NAMALWA (cell line): ENCODE data around the gene CLUH.
A peak's percentile ranks its signal among the peaks of the same experiment; 100 is the strongest.

Experiments
- DNase-seq: peaks from one replicate; pipeline ENCODE4 v3.0.0-alpha.2; 2015; ENCODE audit warnings: low spot score

Gene CLUH, protein sequence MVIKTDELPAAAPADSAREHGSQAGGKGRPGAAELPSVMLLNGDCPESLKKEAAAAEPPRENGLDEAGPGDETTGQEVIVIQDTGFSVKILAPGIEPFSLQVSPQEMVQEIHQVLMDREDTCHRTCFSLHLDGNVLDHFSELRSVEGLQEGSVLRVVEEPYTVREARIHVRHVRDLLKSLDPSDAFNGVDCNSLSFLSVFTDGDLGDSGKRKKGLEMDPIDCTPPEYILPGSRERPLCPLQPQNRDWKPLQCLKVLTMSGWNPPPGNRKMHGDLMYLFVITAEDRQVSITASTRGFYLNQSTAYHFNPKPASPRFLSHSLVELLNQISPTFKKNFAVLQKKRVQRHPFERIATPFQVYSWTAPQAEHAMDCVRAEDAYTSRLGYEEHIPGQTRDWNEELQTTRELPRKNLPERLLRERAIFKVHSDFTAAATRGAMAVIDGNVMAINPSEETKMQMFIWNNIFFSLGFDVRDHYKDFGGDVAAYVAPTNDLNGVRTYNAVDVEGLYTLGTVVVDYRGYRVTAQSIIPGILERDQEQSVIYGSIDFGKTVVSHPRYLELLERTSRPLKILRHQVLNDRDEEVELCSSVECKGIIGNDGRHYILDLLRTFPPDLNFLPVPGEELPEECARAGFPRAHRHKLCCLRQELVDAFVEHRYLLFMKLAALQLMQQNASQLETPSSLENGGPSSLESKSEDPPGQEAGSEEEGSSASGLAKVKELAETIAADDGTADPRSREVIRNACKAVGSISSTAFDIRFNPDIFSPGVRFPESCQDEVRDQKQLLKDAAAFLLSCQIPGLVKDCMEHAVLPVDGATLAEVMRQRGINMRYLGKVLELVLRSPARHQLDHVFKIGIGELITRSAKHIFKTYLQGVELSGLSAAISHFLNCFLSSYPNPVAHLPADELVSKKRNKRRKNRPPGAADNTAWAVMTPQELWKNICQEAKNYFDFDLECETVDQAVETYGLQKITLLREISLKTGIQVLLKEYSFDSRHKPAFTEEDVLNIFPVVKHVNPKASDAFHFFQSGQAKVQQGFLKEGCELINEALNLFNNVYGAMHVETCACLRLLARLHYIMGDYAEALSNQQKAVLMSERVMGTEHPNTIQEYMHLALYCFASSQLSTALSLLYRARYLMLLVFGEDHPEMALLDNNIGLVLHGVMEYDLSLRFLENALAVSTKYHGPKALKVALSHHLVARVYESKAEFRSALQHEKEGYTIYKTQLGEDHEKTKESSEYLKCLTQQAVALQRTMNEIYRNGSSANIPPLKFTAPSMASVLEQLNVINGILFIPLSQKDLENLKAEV (N-terminal part only)

DNA sequence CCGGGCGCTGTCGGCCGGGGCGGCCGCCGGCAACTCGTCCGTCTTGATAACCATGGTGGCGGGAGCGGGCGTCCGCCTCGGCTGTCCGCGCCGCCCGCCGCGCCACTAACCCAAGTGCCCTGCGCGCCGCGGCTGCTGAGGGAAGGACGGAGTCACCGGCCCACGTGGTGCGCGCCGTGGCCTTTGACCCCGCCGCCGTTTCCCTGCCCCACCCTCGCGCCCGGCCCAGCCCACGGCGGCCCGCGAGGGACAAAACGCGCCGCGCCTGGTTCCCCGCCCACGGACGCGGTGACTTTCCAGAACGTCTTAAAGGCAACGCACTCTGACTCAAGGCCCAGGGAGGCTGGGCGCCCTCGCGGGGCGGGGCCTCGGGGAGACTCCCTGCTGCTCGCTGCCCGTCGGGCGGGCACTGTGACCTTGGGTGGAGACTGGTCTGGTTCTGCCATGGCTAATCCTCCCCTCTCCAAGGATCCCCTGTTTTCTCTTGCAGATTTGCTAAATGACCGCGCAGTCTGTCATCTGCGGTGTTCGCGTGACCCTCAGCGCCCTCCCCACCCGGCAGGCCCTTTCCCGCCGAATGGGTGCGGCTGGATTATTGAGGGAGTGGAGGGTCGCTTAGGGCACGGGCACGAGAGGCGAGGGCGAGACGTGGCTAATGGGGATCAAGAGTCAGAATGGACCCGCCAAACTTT lies at the start of gene CLUH:
Gene CLUH, minus strand, starts transcription at position 157 of the 692 bp plus-strand sequence. Its CDS starts 103 bp downstream, at position 54.
- DNase-seq, result peak; percentile 79

GRCh38 chr17:2758870-2759269 lies 47.3 kb upstream of the CLUH start:
- DNase-seq, result no peak

GRCh38 chr17:2755891-2756724 lies 44.5 kb upstream of the CLUH start:
- no peak for DNase-seq

DNA sequence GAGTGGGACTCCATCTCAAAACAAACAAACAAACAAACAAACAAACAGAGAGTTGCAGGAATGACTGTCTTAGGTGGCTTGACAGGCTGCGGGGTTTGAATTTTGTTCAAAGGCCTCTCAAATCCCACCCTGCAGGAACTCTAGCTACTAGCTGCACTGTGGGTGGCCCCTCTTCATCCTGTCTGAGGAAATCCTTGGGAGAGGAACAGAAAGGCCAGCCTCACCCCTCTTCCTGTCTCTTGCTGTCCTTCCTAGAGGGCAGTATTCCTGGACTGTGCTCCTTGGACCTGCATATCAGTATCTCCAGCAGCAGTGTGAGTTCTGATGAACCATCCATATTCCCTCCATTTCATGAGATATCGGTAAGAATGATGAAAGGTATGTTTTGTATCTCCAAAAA lies 39.9 kb upstream of the CLUH start:
- no peak for DNase-seq

DNA sequence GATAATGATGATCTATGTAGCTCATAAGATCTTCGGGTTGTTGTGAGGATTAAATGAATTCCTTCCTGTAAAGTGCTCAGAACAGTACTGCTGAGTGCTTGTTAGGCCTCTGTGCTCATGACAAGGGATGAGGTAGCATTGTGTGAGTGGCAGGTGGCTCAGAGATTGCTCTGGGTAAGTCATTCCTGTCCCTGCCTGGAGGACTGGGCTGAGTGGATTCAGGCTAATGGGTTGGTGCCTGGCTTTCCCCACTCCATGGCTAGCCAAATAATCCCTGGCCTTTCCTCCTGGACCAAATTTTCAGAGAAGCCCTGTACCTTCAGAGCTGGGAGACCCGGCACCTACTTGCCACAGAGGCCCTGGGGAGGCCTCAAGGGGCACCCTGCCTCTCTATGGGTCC lies 39.2 kb upstream of the CLUH start:
- DNase-seq, result no peak

DNA sequence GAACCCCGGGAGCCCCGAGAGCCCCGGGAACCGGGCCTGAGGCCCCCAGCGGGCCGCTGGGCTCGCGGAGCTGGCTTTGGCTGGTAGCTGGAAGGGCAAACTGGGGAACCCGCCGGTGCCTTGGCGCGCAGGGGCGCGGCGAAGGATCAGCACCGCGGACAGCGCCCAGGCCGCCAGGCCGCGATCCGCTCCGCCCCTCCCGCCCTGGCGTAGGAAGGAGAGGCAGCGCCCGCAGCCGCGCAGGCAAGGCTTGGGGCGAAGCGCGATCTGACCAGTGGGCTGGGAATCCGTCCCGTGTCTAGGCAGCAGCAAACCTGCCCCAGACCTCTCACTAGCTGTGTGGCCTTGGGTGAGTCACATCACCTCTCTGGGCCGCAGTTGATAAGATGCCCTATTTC lies 38.2 kb upstream of the CLUH start:
- no peak for DNase-seq

DNA sequence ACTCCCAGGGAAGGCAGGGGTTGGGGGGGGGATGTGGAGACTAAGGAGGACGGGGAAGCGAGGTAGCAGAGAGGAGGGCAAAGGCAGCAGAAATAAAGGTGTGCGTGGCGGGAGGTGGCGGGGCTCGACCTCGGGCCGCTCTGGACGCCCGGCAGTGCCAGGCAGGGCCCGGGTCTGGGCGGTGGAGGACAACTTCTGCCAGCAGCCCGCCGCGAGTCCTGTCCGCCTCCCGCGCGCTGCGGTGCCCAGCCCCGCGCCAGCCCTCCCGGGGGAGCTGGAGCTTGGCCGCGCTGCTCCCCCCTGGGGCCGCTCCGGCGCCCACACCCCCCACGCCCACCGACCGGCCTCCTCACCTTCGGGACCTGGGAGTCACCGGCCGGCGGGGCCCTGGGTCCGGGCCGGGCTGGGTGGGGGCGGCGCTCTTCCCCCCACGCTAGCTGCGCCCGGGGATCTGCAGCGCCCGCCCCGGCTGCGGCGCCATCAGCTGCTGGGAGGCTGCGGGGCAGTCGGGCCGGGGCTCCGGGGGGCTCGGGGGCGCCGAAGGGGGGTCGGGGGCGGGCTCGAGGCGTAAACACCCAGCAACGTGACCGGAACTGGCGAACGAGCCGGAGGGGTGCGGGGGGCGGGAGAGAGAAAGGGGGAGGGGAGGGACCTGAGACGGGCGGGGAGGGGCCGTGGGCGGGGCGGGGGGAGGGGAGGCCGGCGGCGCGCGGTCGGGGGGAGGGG lies 37.7 kb upstream of the CLUH start, which contains the start of gene CCDC92B:
Gene CCDC92B, minus strand, starts transcription at position 595 of the 726 bp plus-strand sequence. CDS start 14,507 bp downstream, outside the sequence.
- no peak for DNase-seq

GRCh38 chr17:2745317-2746037 lies 33.9 kb upstream of the CLUH start:
- DNase-seq, result no peak

DNA sequence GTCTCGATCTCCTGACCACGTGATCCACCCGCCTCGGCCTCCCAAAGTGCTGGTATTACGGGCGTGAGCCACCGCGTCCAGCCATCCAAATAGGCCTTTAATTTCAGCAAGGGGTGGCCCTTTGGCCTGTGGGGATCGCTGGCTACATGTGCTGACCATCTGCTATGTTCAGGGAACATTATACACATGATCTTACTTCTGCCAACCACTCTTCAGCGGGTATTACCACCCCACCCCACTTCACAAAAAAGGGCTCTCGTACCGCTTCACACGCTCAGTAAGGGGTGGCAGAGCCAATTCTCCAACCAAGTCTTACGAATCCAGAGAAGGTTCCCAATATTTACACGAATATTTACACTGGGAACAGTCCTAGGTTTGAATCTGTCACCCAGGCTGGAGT lies 26.1 kb upstream of the CLUH start:
- DNase-seq, result no peak

- no peak for DNase-seq
These were observed 25.4 kb upstream of the CLUH start for GRCh38 chr17:2736956-2737355.

GRCh38 chr17:2735896-2736295 lies 24.3 kb upstream of the CLUH start:
- no peak for DNase-seq

GRCh38 chr17:2734939-2735338 lies 23.4 kb upstream of the CLUH start:
- DNase-seq, result no peak

GRCh38 chr17:2731807-2732206 lies 20.2 kb upstream of the CLUH start:
- DNase-seq, result no peak

DNA sequence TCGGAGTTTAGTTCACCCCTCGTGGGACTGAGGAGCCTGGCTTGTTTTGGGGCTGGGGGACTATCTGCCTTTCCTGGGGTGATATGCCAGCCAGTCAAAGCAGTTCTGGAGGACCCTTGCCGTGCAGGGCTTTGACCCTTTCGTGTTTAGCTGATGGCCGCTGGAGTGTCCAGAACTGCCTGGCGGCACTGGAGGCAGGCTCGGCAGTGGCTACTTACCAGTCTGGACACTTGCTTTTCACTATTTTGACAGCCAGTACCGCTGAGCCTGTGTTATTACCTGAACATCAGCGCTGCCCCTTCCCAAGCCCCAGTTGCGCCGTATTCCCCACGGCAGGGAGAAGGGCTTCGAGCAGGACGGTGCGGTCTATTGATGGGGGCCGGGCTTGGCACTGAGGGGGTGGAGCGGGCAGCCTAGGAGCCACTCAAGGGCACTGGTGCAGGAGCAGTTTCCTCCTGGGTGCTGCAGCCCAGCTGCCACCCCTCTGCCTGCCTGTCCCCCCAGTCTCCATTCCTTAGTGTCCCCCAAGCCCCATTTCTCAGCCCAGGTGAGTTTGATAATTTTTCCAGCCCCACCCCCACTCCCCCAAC lies 19.3 kb upstream of the CLUH start:
- DNase-seq, result no peak

DNA sequence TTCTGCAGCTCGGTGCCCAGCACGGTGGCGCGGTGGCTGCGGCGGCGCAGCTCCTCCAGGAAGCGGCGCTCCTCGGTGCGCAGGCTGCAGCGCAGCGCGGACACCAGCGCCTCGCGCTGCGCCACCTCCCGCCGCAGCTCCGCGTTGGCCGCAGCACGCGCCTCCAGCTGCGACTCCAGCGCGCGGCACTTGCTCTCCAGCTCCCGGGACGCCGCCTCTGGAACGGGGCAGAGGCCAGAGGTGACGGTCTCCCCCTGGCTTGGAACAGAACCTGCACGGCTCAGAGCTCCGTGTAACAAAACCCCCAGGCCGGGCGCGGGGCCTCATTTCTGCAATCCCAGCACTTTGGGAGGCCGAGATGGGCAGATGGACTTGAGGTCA lies 13.2 kb upstream of the CLUH start:
- no peak for DNase-seq

DNA sequence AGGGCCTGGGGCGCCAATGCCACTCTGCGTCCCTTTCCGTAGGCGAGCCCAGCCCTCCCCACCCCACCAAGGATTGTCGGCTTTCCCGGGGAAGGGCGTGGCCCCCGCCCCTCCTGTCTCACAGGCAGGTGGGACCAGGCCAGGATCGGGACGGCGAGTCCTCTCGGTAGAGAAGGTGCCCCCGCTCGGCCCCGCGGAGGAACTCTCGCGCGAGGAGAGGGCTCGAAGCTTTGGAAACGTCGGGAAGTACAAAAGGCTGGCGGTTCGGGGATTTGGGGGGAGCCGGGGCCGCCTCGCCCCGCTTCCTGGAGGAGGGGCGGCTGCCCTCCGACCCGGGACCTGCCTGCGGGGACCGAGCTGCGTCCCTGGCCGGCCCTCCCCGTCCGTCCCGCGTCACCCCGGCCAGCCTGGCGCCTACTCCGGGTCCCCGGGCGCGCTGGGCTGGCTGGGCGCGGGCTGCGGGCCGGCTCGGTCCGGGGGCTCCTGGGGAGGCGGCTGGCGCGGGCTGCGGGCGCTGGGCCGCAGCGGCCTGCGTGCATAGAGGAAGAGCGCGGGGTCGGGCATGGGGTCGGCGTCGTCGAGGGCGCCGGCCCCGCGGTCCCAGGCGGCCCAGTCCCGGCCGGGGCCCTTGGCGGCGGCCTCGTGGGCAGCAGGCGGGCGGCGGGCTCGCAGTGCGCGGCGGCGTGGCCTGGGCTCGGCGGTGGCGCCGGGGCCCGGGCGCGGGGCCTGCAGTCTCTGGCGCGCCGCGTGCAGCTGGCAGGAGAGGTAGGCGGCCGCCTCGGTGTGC lies 12.6 kb upstream of the CLUH start:
- no peak for DNase-seq

DNA sequence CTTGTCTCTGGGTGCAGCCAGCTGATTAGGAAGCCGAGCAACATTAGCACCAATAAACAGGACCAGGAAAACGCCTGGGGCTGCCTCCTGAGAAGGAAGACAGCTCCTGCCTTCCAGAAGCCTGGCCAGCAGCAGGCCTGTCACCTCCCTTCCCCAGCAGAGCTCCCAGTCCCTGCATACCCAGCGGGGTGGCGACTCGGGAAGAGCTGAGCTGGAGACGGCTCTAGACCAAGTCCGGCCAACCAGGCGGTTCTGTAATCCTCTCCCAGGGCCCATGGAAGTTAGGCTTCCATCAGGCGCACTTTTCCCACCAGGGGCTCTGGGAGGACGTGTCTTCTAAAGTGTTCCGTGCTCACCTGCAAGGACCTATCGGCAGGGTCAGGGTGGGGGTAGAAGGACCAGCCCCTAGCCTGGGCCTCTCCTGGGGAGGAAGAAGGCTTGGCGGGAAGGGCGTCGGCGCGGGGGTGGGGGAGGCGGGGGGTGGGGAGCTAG lies 12.0 kb upstream of the CLUH start:
- DNase-seq, result no peak

DNA sequence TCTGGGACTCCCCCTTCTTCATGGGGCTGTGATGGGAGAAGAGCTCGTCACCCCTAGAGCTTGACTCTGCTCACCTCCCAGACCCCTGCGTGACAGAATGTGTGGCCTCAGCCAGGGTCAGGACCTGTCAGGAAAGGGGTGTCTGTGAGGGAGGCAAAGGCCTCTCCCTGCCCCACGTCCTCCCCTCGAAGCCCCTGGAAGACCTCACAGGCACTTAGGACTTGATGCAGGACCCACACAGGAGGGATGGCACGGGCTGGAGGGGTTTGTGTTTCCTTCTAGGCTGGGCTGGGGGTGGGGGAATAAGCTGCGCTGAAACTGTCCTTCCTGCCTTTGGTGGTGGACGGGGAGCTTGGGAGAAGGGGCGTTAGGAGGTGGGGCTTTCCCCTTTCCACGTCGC lies 11.0 kb upstream of the CLUH start:
- DNase-seq, result no peak
